ENCODE results near the gene NUF2.

DNA sequence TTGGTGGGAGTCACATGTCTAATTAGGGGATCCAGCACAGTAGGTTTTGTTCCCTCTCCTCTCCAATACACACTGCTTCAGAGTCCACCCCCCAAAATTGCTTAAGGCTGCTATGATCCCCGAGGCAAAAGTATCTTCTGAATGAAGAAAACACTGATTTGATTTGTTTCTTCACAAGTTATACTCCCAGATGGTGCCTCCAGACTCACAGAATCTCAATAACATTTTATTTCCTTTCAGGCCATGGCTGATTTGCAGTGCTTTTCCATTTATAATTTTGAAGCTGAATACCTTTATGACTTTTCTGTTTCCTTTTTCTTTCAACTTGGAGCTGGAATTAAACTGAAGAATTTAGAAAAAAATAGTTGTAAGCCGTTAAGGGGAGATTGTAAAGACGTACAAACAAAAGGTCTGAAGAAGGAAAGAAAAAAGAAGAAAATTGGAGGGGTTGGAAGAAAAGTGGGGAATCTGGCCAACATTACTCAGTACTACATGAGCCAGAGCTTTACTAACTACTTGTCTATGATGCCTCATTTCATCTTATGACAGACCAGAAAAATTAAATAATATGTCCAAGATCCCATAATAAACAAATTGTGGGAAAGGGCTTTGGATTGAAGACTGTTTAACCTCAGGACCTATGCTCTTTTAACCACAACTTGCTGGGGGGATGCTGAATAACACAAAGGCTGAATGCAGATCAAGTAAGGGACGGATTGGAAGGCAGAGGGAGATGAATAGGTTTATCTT is 75.9 kb downstream of the NUF2 start:
- TF ChIP-seq, protein P1, sequence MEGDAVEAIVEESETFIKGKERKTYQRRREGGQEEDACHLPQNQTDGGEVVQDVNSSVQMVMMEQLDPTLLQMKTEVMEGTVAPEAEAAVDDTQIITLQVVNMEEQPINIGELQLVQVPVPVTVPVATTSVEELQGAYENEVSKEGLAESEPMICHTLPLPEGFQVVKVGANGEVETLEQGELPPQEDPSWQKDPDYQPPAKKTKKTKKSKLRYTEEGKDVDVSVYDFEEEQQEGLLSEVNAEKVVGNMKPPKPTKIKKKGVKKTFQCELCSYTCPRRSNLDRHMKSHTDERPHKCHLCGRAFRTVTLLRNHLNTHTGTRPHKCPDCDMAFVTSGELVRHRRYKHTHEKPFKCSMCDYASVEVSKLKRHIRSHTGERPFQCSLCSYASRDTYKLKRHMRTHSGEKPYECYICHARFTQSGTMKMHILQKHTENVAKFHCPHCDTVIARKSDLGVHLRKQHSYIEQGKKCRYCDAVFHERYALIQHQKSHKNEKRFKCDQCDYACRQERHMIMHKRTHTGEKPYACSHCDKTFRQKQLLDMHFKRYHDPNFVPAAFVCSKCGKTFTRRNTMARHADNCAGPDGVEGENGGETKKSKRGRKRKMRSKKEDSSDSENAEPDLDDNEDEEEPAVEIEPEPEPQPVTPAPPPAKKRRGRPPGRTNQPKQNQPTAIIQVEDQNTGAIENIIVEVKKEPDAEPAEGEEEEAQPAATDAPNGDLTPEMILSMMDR (IDR thresholded peaks at IDR 0.05), result no peak
- no peak for TF ChIP-seq EZH2 (IDR thresholded peaks at IDR 0.05; ENCODE audit: borderline replicate concordance, insufficient read depth, low read depth, low read length, poor library complexity, severe bottlenecking)
